ENCODE results near the gene SMYD3.

Gene SMYD3

GRCh38 chr1:246355411-246356230, 151.5 kb downstream of the SMYD3 start:
- Histone ChIP-seq H4K8ac (ENCODE audit: low read length) (no peak overlapping the region), H3K27me3 (ENCODE audit: control insufficient read depth in 1 of 2, insufficient read depth in 1 of 2, low read length in 2 of 2) (no peaks in the 10 kb centered on the region), H3K4me1 (ENCODE audit: control insufficient read depth, insufficient read depth, low read depth, low read length) (peaks cover 10% of the 10 kb centered on the region), H3K14ac (ENCODE audit: low read length in 2 of 2) (no peak overlapping the region), H2AFZ (ENCODE audit: low read depth, low read length) (no peak overlapping the region), H2BK12ac (ENCODE audit: low read length in 2 of 2) (no peak overlapping the region), H2AK5ac (ENCODE audit: low read length, severe bottlenecking) (peak overlapping the region; percentile 12), H3K79me1 (replicated peaks; ENCODE audit: low read length, poor library complexity, severe bottlenecking) (no peaks in the 10 kb centered on the region), H4K91ac (ENCODE audit: low read length) (no peak overlapping the region), H2BK120ac (ENCODE audit: low read depth, low read length) (no peak overlapping the region), H2BK15ac (ENCODE audit: low read depth, poor library complexity, severe bottlenecking) (no peak overlapping the region), H3K36me3 (ENCODE audit: control insufficient read depth in 1 of 2, insufficient read depth in 2 of 2, low read depth in 1 of 2, low read length in 2 of 2) (peaks cover 0 to 11% of the 10 kb centered on the region in 2 experiments), H3K18ac (ENCODE audit: low read depth in 1 of 2, low read length in 2 of 2) (no peak overlapping the region), H3K9ac (ENCODE audit: low read length) (no peak overlapping the region), H3K27ac (ENCODE audit: low read length, poor library complexity, severe bottlenecking) (peak overlapping the region; percentile 68), H3K4me3 (ENCODE audit: insufficient read depth in 1 of 2, low read depth in 1 of 2, low read length in 2 of 2) (no peak overlapping the region), H3K23ac (ENCODE audit: low read length in 2 of 2) (no peak overlapping the region), H2BK5ac (ENCODE audit: low read depth, low read length, poor library complexity, severe bottlenecking) (peak overlapping the region; percentile 48), H3K9me3 (ENCODE audit: control insufficient read depth, low read length) (no peaks in the 10 kb centered on the region), H3K4ac (ENCODE audit: low read depth in 1 of 2, low read length in 2 of 2) (no peak overlapping the region), H3K4me2 (ENCODE audit: low read length, poor library complexity, severe bottlenecking) (no peak overlapping the region)
- DNase-seq, result no peak
- WGBS, result 88% methylated on average over 8 of the region's 8 CpGs

DNA sequence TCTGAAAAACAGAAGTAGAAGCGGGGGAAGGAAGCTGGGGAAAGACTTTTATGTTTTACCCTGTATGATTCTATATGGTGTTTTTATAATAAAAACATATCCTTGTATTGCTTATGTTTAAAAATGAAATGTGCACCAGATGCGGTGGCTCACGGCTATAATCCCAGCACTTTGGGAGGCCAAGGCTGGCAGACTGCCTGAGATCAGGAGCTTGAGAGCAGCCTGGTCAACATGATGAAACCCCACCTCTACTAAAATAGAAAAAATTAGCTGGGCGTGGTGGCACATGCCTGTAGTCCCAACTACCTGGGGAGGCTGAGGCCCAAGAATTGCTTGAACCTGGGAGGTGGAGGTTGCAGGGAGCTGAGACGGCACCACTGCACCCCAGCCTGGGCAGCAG, 155.4 kb downstream of the SMYD3 start:
- Histone ChIP-seq H3K14ac (ENCODE audit: low read length in 2 of 2) (no peak overlapping the region), H2AK5ac (ENCODE audit: low read length, severe bottlenecking) (no peak overlapping the region), H2BK15ac (ENCODE audit: low read depth, poor library complexity, severe bottlenecking) (no peak overlapping the region), H4K91ac (ENCODE audit: low read length) (no peak overlapping the region), H3K36me3 (ENCODE audit: control insufficient read depth in 1 of 2, insufficient read depth in 2 of 2, low read depth in 1 of 2, low read length in 2 of 2) (peaks cover 0 to 14% of the 10 kb centered on the region in 2 experiments), H2BK12ac (ENCODE audit: low read length in 2 of 2) (no peak overlapping the region), H3K4me1 (ENCODE audit: control insufficient read depth, insufficient read depth, low read depth, low read length) (peaks cover 10% of the 10 kb centered on the region), H3K79me1 (replicated peaks; ENCODE audit: low read length, poor library complexity, severe bottlenecking) (peaks cover 3% of the 10 kb centered on the region), H3K4me3 (ENCODE audit: insufficient read depth in 1 of 2, low read depth in 1 of 2, low read length in 2 of 2) (no peak overlapping the region), H3K9me3 (ENCODE audit: control insufficient read depth, low read length) (no peaks in the 10 kb centered on the region), H3K27ac (ENCODE audit: low read length, poor library complexity, severe bottlenecking) (no peak overlapping the region), H3K4ac (ENCODE audit: low read depth in 1 of 2, low read length in 2 of 2) (no peak overlapping the region), H3K23ac (ENCODE audit: low read length in 2 of 2) (no peak overlapping the region), H3K4me2 (ENCODE audit: low read length, poor library complexity, severe bottlenecking) (no peak overlapping the region), H3K9ac (ENCODE audit: low read length) (no peak overlapping the region), H2AFZ (ENCODE audit: low read depth, low read length) (no peak overlapping the region), H3K27me3 (ENCODE audit: control insufficient read depth in 1 of 2, insufficient read depth in 1 of 2, low read length in 2 of 2) (no peaks in the 10 kb centered on the region), H4K8ac (ENCODE audit: low read length) (no peak overlapping the region), H3K18ac (ENCODE audit: low read depth in 1 of 2, low read length in 2 of 2) (no peak overlapping the region), H2BK120ac (ENCODE audit: low read depth, low read length) (no peak overlapping the region), H2BK5ac (ENCODE audit: low read depth, low read length, poor library complexity, severe bottlenecking) (no peak overlapping the region)
- no peak for DNase-seq
- WGBS, result 100% methylated on average over 3 of the region's 5 CpGs

DNA sequence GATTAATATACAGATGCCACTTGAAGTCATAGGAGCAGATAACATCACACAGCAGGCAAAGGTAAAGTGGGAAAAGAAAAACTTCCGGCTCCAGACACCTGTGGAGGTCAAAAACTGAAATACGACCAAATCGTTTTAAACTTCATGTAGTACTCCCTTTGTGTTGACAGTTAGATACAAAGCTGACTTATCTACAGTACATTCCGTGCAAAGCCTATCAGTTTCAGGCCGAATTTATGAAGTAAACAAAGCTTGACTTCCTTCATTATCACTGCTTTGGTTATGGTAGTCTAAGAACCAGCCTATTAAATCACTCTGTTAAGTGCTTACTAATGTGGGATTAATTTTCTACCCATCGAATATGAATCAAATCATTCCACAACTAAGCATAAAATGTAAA, 156.3 kb downstream of the SMYD3 start:
- no peak overlapping the region for H3K23ac ChIP-seq (ENCODE audit: low read length in 2 of 2)
- no peak overlapping the region for H3K18ac ChIP-seq (ENCODE audit: low read depth in 1 of 2, low read length in 2 of 2)
- peak; percentile 19 for DNase-seq
- H3K4me3 ChIP-seq (ENCODE audit: insufficient read depth in 1 of 2, low read depth in 1 of 2, low read length in 2 of 2), result no peak overlapping the region
- no peak overlapping the region for H4K8ac ChIP-seq (ENCODE audit: low read length)
- H2BK15ac ChIP-seq (ENCODE audit: low read depth, poor library complexity, severe bottlenecking), result no peak overlapping the region
- no peak overlapping the region for H2AFZ ChIP-seq (ENCODE audit: low read depth, low read length)
- peaks cover 3 to 14% of the 10 kb centered on the region in 2 experiments for H3K36me3 ChIP-seq (ENCODE audit: control insufficient read depth in 1 of 2, insufficient read depth in 2 of 2, low read depth in 1 of 2, low read length in 2 of 2)
- no peak overlapping the region for H2AK5ac ChIP-seq (ENCODE audit: low read length, severe bottlenecking)
- H2BK120ac ChIP-seq (ENCODE audit: low read depth, low read length), result no peak overlapping the region
- no peak overlapping the region for H3K27ac ChIP-seq (ENCODE audit: low read length, poor library complexity, severe bottlenecking)
- WGBS, result 76% methylated on average over 5 of the region's 6 CpGs
- no peak overlapping the region for H4K91ac ChIP-seq (ENCODE audit: low read length)
- H3K4me1 ChIP-seq (ENCODE audit: control insufficient read depth, insufficient read depth, low read depth, low read length), result peaks cover 7% of the 10 kb centered on the region
- no peak overlapping the region for H2BK12ac ChIP-seq (ENCODE audit: low read length in 2 of 2)
- H3K27me3 ChIP-seq (ENCODE audit: control insufficient read depth in 1 of 2, insufficient read depth in 1 of 2, low read length in 2 of 2), result no peaks in the 10 kb centered on the region
- H3K4ac ChIP-seq (ENCODE audit: low read depth in 1 of 2, low read length in 2 of 2), result no peak overlapping the region
- H3K9me3 ChIP-seq (ENCODE audit: control insufficient read depth, low read length), result no peaks in the 10 kb centered on the region
- no peak overlapping the region for H2BK5ac ChIP-seq (ENCODE audit: low read depth, low read length, poor library complexity, severe bottlenecking)
- no peak overlapping the region for H3K4me2 ChIP-seq (ENCODE audit: low read length, poor library complexity, severe bottlenecking)
- no peak overlapping the region for H3K14ac ChIP-seq (ENCODE audit: low read length in 2 of 2)
- H3K79me1 ChIP-seq (replicated peaks; ENCODE audit: low read length, poor library complexity, severe bottlenecking), result peaks cover 4% of the 10 kb centered on the region
- H3K9ac ChIP-seq (ENCODE audit: low read length), result no peak overlapping the region

GRCh38 chr1:246343937-246344336, 163.1 kb downstream of the SMYD3 start:
- Histone ChIP-seq H3K4me3 (ENCODE audit: insufficient read depth in 1 of 2, low read depth in 1 of 2, low read length in 2 of 2) (no peak overlapping the region), H2BK15ac (ENCODE audit: low read depth, poor library complexity, severe bottlenecking) (no peak overlapping the region), H3K4me2 (ENCODE audit: low read length, poor library complexity, severe bottlenecking) (no peak overlapping the region), H2BK120ac (ENCODE audit: low read depth, low read length) (no peak overlapping the region), H3K18ac (ENCODE audit: low read depth in 1 of 2, low read length in 2 of 2) (no peak overlapping the region), H3K4me1 (ENCODE audit: control insufficient read depth, insufficient read depth, low read depth, low read length) (no peaks in the 10 kb centered on the region), H2BK5ac (ENCODE audit: low read depth, low read length, poor library complexity, severe bottlenecking) (no peak overlapping the region), H3K23ac (ENCODE audit: low read length in 2 of 2) (no peak overlapping the region), H4K91ac (ENCODE audit: low read length) (no peak overlapping the region), H3K9ac (ENCODE audit: low read length) (no peak overlapping the region), H3K79me1 (replicated peaks; ENCODE audit: low read length, poor library complexity, severe bottlenecking) (peaks cover 7% of the 10 kb centered on the region), H3K27me3 (ENCODE audit: control insufficient read depth in 1 of 2, insufficient read depth in 1 of 2, low read length in 2 of 2) (no peaks in the 10 kb centered on the region), H2AK5ac (ENCODE audit: low read length, severe bottlenecking) (no peak overlapping the region), H2AFZ (ENCODE audit: low read depth, low read length) (no peak overlapping the region), H3K27ac (ENCODE audit: low read length, poor library complexity, severe bottlenecking) (no peak overlapping the region), H3K4ac (ENCODE audit: low read depth in 1 of 2, low read length in 2 of 2) (no peak overlapping the region), H3K9me3 (ENCODE audit: control insufficient read depth, low read length) (peaks cover 13% of the 10 kb centered on the region), H3K14ac (ENCODE audit: low read length in 2 of 2) (no peak overlapping the region), H2BK12ac (ENCODE audit: low read length in 2 of 2) (no peak overlapping the region), H3K36me3 (ENCODE audit: control insufficient read depth in 1 of 2, insufficient read depth in 2 of 2, low read depth in 1 of 2, low read length in 2 of 2) (peaks cover 4 to 7% of the 10 kb centered on the region in 2 experiments), H4K8ac (ENCODE audit: low read length) (no peak overlapping the region)
- WGBS, result 87% methylated on average over 1 of the region's 2 CpGs
- DNase-seq, result no peak
